ENCODE measurements around the gene PTBP1.
A peak's percentile ranks its signal among the peaks of the same experiment; 100 is the strongest.
"Not testable (repeated sequence)": the region's sequence is repeated elsewhere in the genome, so short reads cannot be mapped to it uniquely, and the experiment has no call there.

The PTBP1 gene

DNA sequence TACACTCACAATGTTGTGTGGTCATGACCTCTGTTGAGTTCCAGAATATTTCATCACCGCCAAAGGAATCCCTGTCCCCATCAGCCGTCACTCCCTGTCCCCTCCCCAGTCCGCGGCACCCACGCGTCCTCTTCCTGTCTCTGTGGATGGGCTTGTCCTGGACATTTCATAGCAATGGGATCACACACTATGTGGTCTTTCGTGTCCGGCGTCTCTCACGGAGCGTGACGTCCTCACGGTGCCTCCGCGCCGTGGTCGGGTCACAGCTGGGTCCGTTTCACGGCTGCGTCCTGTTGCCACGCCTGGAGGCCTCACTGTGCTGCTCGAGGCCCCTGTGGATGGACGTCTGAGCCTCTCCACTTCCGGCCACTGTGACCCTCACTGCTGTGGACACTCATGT lies 37.0 kb downstream of the PTBP1 start:
- no peak for DNase-seq

DNA sequence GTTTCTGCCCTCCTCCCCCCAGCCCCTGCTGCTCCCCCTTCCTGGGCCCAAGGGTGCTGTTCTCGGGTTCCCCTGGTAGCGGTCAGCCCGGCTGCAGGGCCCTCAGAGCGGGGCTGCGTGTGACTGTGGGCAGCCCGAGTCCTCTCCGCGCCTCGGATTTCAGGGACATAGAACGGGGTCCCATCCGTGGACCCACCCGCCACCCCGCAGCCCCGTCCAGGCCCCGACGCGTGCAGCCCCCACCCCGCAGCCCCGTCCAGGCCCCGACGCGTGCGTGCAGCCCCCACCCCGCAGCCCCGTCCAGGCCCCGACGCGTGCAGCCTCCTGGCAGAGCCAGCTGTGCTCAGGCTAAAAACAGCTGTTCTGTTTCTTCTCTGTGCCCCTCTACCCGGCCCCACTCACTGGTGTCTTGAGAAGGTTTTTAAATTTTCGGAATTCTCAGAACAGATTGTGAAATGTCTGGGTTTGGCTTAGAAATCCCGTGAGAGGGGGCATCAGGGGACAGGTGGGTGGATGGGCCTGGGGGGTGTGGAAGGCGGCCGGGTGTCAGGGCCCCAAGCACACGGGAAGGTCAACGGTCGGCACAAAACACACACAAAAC lies 38.1 kb downstream of the PTBP1 start:
- no peak for DNase-seq

DNA sequence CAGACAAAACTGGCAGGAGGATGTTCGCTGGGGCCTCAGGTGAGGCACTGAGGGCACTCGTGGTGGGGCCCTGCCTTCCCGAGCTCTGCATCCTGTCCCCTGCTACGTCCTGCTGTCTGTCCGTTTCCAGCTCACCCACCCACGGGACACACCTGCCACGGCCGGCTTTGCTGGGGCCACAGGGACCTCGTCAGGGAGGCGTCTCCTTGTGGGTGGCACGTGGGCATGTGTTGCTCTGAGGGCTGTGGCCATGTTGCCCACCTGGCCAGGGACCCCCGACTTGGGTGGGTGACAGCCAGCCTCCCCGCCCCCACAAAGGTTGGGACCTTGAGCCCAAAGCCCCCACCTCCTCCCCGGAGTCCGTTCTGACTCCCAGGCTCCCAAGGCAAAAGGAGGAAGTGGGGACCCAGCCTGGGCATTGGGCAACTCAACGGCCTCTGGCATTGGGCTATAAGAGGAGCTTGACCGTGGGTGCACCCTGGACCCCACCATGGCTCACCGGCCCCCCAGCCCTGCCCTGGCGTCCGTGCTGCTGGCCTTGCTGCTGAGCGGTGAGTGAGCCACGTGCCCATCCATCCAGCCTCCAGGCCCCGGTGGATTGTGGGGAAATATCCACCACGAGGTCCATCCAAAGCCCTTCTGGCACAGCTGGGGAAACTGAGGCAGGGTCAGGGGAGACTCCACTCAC lies 43.4 kb downstream of the PTBP1 start, which contains the start of gene PRTN3:
Gene PRTN3 (plus strand): TSS at position 481 of the 688 bp plus-strand sequence. CDS start 10 bp downstream, at position 491.
- peak; percentile 66 to 71 for DNase-seq

DNA sequence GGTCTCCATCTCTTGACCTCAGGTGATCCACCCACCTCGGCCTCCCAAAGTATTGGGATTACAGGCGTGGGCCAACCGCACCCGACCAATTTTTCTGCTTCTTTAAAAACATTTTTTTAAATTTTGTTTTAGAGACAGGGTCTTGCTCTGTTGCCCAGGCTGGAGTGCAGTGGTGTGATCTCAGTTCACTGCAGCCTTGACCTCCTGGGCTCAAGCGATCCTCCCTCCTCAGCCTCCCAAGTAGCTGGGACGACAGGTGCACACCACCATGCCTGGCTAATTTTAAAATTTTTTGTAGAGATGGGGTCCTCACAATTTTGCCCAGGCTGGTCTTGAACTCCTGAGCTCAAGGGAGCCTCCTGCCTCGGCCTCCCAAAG lies 45.5 kb downstream of the PTBP1 start:
- not testable (repeated sequence) for DNase-seq

DNA sequence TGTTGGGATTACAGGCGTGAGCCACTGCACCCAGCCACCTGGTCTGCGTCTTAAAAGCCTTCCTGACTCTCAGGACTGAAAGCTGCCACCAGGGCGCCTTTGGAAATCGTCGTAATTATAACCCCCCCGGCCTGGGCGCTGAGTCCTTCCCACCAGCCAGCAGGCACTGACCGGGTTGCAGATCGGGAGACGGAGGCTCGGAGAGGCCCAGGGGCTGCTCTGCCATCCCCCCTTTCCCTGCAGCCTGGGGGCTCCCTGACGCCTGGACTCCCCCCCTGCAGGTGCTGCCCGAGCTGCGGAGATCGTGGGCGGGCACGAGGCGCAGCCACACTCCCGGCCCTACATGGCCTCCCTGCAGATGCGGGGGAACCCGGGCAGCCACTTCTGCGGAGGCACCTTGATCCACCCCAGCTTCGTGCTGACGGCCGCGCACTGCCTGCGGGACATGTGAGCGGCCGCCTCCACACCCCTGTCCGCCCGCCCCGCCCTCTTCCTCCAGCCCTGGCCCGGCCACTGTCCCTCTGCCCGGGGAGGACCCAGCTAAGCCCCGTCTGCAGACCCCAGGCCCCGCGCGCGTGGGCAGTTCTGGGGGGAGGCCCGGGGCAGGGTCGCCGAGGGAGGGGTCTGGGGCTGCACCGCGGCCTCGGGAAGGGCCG lies 46.1 kb downstream of the PTBP1 start:
- no peak for DNase-seq

DNA sequence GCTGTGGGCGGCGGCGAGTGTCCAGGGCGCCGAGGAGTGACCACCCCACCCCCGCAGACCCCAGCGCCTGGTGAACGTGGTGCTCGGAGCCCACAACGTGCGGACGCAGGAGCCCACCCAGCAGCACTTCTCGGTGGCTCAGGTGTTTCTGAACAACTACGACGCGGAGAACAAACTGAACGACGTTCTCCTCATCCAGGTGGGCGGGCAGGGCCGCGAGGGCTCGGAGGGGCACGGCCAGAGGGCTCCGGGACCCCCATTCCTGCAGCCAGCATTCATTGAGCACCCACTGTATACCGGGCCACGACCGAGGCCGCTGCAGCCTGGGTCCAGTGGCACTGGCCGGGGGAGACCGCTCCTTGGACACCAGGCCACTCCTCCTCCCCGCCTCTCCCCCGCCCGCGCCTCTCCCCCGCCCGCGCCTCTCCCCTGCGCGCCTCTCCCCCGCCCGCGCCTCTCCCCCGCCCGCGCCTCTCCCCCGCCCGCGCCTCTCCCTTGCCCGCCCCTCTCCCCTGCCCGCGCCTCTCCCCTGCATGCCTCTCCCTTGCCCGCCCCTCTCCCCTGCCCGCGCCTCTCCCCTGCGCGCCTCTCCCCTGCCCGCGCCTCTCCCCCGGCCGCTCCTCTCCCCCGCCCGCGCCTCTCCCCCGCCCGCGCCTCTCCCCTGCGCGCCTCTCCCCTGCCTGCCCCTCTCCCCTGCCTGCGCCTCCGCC lies 46.7 kb downstream of the PTBP1 start:
- no peak for DNase-seq

DNA sequence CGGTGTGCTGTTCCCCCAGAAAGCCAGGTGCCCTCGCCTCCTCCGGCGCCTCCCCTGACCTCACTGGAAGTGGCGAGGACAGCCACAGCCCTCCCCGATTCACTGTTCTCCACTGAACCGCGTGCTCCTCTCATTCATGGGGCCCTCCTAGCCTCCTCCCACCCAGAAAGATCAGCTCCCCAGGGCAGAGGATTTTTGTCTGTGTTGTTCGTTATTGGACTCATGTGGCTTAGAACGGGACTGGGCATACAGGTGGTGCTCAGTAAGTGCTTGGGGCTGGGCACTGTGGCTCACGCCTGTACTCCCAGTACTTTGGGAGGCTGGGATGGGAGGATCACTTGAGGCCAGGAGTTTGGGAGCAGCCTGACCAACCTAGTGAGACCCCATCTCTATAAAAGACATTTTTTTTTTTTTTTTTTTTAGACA lies 47.3 kb downstream of the PTBP1 start:
- no peak for DNase-seq

DNA sequence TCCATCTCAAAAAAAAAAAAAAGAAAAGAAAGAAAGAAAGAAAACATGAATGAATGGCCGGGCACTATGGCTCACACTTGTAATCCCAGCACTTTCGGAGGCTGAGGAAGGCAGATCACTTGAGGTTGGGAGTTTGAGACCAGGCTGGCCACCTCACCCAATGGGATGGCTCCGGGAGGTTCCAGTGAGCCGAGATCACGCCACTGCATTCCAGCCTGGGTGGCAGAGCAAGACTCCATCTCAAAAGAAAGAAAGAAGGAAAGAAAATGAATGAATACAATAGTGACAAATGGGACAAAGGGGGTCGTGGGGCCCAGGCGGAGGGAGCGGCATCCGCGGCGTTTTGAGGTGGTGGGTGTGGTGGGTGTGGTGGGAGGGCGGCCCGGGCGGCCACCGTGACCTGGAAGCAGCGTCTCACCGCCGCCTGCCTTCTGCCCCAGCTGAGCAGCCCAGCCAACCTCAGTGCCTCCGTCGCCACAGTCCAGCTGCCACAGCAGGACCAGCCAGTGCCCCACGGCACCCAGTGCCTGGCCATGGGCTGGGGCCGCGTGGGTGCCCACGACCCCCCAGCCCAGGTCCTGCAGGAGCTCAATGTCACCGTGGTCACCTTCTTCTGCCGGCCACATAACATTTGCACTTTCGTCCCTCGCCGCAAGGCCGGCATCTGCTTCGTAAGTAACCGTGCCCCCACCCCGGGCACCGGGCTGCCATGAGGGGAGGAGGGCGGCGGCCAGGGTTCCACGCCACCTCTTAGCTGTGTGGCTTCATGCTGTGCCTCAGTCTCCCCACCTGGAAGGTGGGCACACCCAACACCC lies 48.7 kb downstream of the PTBP1 start:
- no peak for DNase-seq

DNA sequence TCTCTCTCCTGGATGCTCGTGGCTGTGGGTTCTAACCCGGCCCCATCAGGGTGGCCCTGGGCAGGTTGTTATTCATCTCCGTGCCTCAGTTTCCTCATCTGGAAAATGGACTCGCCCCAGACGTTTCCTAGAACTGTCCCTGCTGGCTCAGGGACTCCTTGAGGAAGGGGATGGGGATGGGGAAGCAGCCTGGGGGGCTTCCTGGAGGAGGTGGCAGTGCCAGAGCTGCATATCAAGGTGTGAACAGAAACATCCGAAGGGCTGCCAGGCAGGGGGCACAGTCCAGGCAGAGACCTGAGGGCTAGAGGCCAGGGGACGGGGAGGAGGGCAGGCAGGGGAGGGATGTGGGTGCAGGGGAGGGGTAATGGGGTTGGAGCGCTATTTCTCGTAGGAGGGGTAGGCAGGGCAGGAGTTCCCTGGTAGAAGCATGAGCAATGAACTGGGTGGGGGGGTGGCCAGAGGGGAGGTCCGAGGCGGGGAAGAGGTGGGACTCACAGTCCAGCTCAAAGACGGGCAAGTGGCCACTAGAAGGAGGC lies 51.2 kb downstream of the PTBP1 start:
- DNase-seq, result no peak

DNA sequence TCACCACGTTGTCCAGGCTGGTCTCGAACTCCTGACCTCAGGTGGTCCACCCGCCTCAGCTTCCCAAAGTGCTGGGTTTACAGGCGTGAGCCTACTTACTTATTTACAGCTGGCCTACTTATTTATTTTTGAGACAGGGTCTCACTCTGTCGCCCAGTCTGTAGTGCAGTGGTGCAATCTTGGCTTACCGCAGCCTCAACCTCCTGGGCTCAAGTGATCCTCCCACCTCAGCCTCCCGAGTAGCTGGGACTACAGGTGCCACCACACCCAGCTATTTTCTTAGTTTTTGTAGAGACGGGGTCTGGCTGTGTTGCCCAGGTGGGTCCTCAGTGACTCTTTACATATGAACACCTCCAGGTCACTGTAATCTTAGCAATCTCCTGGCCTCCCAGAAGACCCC lies 51.9 kb downstream of the PTBP1 start:
- not testable (repeated sequence) for DNase-seq

DNA sequence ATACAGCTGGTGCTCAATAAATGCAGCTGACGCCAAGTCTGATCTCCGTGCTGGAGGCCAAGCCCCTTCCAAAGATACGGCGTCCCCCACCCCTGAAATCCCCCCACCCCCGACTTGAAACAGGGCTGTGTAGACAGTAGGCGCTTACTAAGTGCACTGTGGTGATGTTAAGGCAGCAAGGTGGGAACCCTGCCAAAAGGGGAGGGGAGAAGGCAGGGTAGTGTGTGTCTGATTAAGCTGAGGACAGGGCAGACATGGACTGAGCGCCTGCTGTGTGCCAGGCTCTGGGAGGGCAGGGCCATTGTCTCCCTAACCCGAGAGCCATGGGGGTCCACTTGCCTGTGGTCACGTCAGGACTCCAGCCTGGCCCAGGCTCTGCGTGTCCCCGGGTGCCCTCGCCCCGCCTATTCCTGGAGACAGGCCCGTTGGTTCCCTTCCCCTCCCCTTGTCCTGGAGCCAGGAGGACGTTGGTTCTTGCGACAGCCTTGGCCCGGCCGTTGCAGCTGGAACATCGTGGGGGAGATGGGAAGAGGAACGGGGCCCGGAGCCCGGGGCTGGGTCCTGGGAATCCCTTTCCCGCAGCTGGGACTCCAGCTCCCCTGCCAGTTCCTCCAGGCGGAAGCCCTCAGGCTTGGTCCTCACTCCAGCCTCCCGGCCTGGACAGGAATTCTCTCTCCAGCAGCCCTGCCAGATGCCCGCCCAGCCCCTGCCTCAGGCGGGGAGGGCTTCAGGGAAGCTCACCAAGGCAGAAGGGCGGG lies 53.1 kb downstream of the PTBP1 start:
- DNase-seq, result peak; percentile 75 to 80

DNA sequence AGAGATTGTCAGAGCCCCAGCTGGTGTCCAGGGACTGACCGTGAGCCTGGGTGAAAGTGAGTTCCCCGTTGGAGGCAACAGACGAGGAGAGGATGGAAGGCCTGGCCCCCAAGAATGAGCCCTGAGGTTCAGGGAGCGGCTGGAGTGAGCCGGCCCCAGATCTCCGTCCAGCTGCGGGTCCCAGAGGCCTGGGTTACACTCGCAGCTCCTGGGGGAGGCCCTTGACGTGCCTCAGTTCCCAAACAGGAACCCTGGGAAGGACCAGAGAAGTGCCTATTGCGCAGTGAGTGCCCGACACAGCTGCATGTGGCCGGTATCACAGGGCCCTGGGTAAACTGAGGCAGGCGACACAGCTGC lies 53.7 kb downstream of the PTBP1 start:
- no peak for DNase-seq

DNA sequence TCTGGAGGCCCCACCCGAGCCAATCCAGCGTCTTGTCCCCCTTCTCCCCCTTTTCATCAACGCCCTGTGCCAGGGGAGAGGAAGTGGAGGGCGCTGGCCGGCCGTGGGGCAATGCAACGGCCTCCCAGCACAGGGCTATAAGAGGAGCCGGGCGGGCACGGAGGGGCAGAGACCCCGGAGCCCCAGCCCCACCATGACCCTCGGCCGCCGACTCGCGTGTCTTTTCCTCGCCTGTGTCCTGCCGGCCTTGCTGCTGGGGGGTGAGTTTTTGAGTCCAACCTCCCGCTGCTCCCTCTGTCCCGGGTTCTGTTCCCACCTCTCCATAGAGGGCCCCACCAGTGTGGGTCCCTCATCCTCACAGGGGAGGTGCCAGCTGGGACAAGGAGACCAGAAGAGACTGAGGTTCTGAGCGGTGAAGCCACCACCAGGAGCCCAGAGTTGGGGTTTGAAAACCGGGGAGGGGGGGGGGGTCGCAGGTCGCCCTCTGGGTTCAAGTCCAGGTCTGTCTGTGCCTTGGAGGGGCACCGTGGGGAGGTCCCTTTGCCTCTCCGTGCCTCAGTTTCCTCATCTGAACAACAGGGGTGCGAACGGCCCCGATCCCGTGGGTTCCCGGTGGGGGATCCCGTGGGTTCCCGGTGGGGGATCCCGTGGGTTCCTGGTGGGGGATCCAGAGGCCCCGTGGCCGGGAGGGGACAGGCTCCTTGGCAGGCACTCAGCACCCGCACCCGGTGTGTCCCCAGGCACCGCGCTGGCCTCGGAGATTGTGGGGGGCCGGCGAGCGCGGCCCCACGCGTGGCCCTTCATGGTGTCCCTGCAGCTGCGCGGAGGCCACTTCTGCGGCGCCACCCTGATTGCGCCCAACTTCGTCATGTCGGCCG lies 55.1 kb downstream of the PTBP1 start, which contains the start of gene ELANE:
Gene ELANE (plus strand): TSS at position 168 of the 878 bp plus-strand sequence. CDS start 26 bp downstream, at position 194.
- no peak for DNase-seq

DNA sequence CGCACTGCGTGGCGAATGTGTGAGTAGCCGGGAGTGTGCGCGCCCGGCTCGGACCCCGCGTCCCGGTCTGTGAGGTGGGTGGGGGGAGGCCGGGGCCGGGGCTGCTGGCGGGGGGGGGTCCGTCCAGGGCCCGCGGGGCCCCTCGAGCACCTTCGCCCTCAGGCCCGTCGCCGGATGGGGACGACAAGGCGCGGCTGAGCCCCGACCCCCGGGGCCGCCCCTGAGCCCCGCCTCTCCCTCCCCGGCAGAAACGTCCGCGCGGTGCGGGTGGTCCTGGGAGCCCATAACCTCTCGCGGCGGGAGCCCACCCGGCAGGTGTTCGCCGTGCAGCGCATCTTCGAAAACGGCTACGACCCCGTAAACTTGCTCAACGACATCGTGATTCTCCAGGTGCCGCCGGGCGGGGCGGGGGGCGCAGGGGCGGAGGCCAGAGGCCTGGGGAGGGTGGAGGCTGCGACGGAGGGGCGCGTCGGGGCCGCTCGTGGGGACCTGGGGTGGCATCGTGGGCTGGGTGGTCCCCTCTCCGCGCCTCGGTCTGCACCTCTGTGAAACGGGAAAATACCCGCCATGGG lies 55.8 kb downstream of the PTBP1 start:
- no peak for DNase-seq

DNA sequence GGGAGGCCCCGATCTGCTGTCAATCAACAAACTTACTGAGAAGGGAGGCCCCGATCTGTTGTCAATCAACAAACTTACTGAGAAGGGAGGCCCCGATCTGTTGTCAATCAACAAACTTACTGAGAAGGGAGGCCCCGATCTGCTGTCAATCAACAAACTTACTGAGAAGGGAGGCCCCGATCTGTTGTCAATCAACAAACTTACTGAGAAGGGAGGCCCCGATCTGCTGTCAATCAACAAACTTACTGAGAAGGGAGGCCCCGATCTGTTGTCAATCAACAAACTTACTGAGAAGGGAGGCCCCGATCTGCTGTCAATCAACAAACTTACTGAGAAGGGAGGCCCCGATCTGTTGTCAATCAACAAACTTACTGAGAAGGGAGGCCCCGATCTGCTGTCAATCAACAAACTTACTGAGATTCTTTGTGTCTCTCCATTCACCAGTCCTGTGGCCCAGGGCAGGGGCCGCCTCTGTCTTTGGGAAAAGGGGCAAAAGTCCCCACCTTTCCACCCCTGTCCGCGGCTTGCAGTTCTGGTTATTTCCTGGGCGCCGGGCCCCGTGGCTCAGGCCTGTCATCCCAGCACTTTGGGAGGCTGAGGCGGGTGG lies 56.5 kb downstream of the PTBP1 start:
- not testable (repeated sequence) for DNase-seq

DNA sequence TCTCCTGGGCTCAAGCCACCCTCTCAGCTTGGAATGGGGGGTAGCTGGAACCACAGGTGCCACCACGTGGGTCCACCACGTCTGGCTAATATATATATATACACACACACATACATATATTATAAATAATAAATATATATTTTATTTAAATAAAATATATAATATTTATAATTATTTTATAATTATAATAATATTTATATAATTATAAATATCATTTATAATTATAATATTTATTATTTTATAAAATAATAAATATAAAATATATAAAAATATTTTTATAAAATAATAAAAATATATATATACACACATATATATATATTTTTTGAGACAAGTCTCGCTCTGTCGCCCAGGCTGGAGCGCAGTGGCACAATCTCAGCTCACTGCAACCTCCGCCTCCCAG lies 57.3 kb downstream of the PTBP1 start:
- DNase-seq, result no peak

DNA sequence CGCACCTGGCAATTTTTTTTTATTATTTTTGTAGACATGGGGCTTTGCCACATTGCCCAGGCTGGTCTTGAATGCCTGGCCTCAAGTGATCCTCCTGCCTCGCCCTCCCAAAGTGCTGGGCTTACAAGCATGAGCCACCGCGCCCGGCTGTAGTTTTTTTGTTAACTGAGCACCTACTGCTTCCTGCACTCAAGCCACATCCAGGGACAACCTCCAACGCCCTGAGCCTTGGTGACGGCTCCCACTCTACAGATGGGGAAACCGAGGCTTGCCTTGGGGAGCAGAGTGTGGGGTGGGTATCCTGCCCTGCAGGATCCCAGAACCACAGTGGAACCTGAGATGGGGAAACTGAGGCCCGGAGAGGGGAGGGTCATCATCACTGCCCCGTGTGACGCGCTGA lies 57.9 kb downstream of the PTBP1 start:
- no peak for DNase-seq

DNA sequence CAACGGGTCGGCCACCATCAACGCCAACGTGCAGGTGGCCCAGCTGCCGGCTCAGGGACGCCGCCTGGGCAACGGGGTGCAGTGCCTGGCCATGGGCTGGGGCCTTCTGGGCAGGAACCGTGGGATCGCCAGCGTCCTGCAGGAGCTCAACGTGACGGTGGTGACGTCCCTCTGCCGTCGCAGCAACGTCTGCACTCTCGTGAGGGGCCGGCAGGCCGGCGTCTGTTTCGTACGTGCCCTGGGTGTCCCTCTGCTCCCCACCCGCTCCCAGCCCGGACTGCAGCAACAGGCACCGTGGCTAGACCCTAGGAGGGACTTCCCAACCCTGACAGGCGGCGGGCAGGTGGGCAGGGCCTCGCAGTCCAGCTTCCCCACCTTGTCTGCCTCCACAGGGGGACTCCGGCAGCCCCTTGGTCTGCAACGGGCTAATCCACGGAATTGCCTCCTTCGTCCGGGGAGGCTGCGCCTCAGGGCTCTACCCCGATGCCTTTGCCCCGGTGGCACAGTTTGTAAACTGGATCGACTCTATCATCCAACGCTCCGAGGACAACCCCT lies 58.4 kb downstream of the PTBP1 start:
- DNase-seq, result no peak

DNA sequence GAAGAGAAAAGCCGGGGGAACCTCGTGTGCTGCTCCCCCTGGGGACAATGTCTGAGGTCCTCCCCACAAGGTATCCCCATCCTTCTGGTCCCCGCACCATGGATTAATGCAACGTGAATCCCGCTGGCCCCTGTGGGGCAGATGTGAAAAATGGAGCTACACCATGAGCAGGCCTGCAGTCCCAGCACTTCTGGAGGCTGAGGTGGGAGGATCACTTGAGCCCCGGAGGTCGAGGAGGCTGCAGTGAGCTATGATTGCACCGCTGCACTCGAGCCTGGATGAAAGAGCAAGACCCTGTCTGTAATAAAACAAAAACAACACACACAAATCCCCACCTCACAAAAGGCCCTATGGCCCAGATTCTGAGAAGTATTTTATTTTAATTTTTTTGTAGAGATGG lies 61.0 kb downstream of the PTBP1 start:
- DNase-seq, result no peak

Data from AML-193 (cell line).